ENCODE data around the gene ANO3. TPM values are rescaled to one million over a fixed set of nuclear protein-coding genes. Genes with fewer than 3 reads are reported as not detected.

ANO3 gene
- total and polyA plus RNA-seq, 2 of the 8 experiments (the other 6 are each of a cell fraction or from before 2014, with no cell fraction given) = not detected

- H2BK5ac ChIP-seq (ENCODE audit: low read depth, low read length) = no peak overlapping the region
- H4K91ac ChIP-seq (replicated peaks; ENCODE audit: insufficient read length, low read length) = no peak overlapping the region
- H3K4me2 ChIP-seq (ENCODE audit: insufficient read depth in 1 of 2, low read depth in 2 of 2, low read length in 2 of 2) = no peak overlapping the region
- TF ChIP-seq SP4 (IDR thresholded peaks at IDR 0.05; ENCODE audit: low read length) = no peak
- TF ChIP-seq JUN (IDR thresholded peaks at IDR 0.05; ENCODE audit: low read depth, low read length) = no peak
- no peak for TF ChIP-seq TAF1 (IDR thresholded peaks at IDR 0.05; ENCODE audit: low read depth, low read length)
- TF ChIP-seq SP1 (IDR thresholded peaks at IDR 0.05; ENCODE audit: low read depth, low read length) = no peak
- TF ChIP-seq EP300 (IDR thresholded peaks at IDR 0.05; ENCODE audit: borderline replicate concordance in 1 of 2, low read depth in 2 of 2, low read length in 2 of 2) = no peak
- no peak for TF ChIP-seq POLR2AphosphoS5 (IDR thresholded peaks at IDR 0.05; ENCODE audit: low read depth, low read length)
- TF ChIP-seq TCF12 (IDR thresholded peaks at IDR 0.05; ENCODE audit: low read depth, low read length) = no peak
- TF ChIP-seq CREB1 (IDR thresholded peaks at IDR 0.05) = no peak
- TF ChIP-seq EZH2 (IDR thresholded peaks at IDR 0.05; ENCODE audit: low read depth, low read length, severe bottlenecking) = no peak
- no peak for TF ChIP-seq RBBP5 (IDR thresholded peaks at IDR 0.05; ENCODE audit: borderline replicate concordance, low read depth, low read length)
- no peak for TF ChIP-seq SUZ12 (IDR thresholded peaks at IDR 0.05; ENCODE audit: low read length)
- TF ChIP-seq GTF2F1 (IDR thresholded peaks at IDR 0.05; ENCODE audit: borderline replicate concordance, low read depth, low read length) = no peak
- TF ChIP-seq KDM4A (IDR thresholded peaks at IDR 0.05; ENCODE audit: low read depth, low read length, severe bottlenecking) = no peak
- no peak for TF ChIP-seq CEBPB (IDR thresholded peaks at IDR 0.05; ENCODE audit: low read depth, low read length)
- TF ChIP-seq CHD1 (IDR thresholded peaks at IDR 0.05; ENCODE audit: low read depth, low read length) = no peak
- H3K9me3 ChIP-seq (ENCODE audit: insufficient read depth in 2 of 2, low read depth in 1 of 2, low read length in 1 of 2) = no peaks in the 10 kb centered on the region
- H2AK5ac ChIP-seq (ENCODE audit: low read depth, low read length) = no peak overlapping the region
- no peak overlapping the region for H3K56ac ChIP-seq (replicated peaks; ENCODE audit: insufficient read length, low read depth, low read length)
- H4K8ac ChIP-seq (ENCODE audit: extremely low read depth, insufficient read depth, low read length) = no peak overlapping the region
- FAIRE-seq = no peak
- H2BK15ac ChIP-seq (ENCODE audit: low read length) = no peak overlapping the region
- H3K27ac ChIP-seq (ENCODE audit: low read depth, low read length) = no peak overlapping the region
- no peak overlapping the region for H3K14ac ChIP-seq (ENCODE audit: insufficient read length)
- no peaks in the 10 kb centered on the region for H3K79me2 ChIP-seq (ENCODE audit: control insufficient read depth in 1 of 2, insufficient read depth in 2 of 2, low read length in 2 of 2)
- ChIA-PET POLR2A (ENCODE audit: partially characterized antibody) (interaction anchor here (0.9 kb wide), 1 partner anchor 1143 kb away, joined by 3 read pairs; no protein-coding TSS in a partner anchor), CTCF (ENCODE audit: partially characterized antibody) (interaction anchor here (0.7 to 0.9 kb wide), 2 partner anchors 52 to 223 kb away, joined by 3 read pairs; no protein-coding TSS in a partner anchor)
- no peak overlapping the region for H3K4me3 ChIP-seq (ENCODE audit: extremely low read depth in 1 of 4, insufficient read depth in 2 of 4, low read depth in 3 of 4, low read length in 4 of 4)
- no peaks in the 10 kb centered on the region for H3K23me2 ChIP-seq (ENCODE audit: low read depth, low read length)
- H2BK12ac ChIP-seq (ENCODE audit: low read depth, low read length) = no peak overlapping the region
- no peaks in the 10 kb centered on the region for H3K27me3 ChIP-seq (replicated peaks in 1 of 4; ENCODE audit: control insufficient read depth in 3 of 4, extremely low read depth in 1 of 4, insufficient read depth in 3 of 4, low read length in 3 of 4)
- no peak overlapping the region for H2AFZ ChIP-seq (ENCODE audit: low read length)
- H4K5ac ChIP-seq (ENCODE audit: insufficient read length, low read depth, low read length) = no peak overlapping the region
- no peak for DNase-seq (ENCODE audit: low read depth in 1 of 2, low spot score in 2 of 2)
- 98% methylated on average over 5 of the region's 5 CpGs; no CpG with 5 or more reads in 1 of the 2 experiments for WGBS, 2 experiments (ENCODE audit: extremely low coverage in 1 of 2, insufficient coverage in 1 of 2, insufficient read length in 1 of 2, insufficient replicate concordance in 2 of 2, low coverage in 1 of 2, low lambda C conversion rate in 2 of 2, missing lambda C conversion rate in 1 of 2)
- H3K23ac ChIP-seq (ENCODE audit: insufficient read length) = no peak overlapping the region
- H3K4ac ChIP-seq (replicated peaks; ENCODE audit: insufficient read length, low read depth, low read length) = no peak overlapping the region
- H2BK20ac ChIP-seq (ENCODE audit: low read length) = no peak overlapping the region
- no peak overlapping the region for H2BK120ac ChIP-seq (replicated peaks; ENCODE audit: low read depth, low read length)
- H3K4me1 ChIP-seq (replicated peaks in 1 of 4; ENCODE audit: control insufficient read depth in 3 of 4, insufficient read depth in 4 of 4, low read length in 3 of 4) = peaks cover 0 to 6% (median 2%) of the 10 kb centered on the region in 4 experiments; a peak in 2 of 7 replicates
- no peaks in the 10 kb centered on the region for H3K36me3 ChIP-seq (ENCODE audit: control insufficient read depth in 2 of 4, insufficient read depth in 4 of 4, low read length in 3 of 4)
- no peak overlapping the region for H3K18ac ChIP-seq (ENCODE audit: extremely low read depth, low read length)
- no peaks in the 10 kb centered on the region for H4K20me1 ChIP-seq (replicated peaks in 1 of 2; ENCODE audit: control insufficient read depth in 1 of 2, insufficient read depth in 2 of 2, low read length in 2 of 2)
- H3K79me1 ChIP-seq (ENCODE audit: low read depth, low read length) = no peaks in the 10 kb centered on the region
- H3K9ac ChIP-seq (replicated peaks in 1 of 4; ENCODE audit: extremely low read depth in 1 of 4, low read depth in 3 of 4, low read length in 3 of 4) = no peak overlapping the region
Measured at GRCh38 chr11:26575946-26576345, 244.0 kb downstream of the ANO3 start.
